Ishikawa (cell line): ENCODE measurements around the gene EVA1A.

Source experiments
- CEBPB ChIP-seq: IDR thresholded peaks from 2 replicates; pipeline ENCODE4 v1.6.1; 2012
- CREB1 ChIP-seq: IDR thresholded peaks from 2 replicates; pipeline ENCODE4 v1.6.1; 2012; ENCODE audit warnings: low read depth
- EGR1 ChIP-seq: IDR thresholded peaks from 2 replicates; pipeline ENCODE4 v1.6.1; 2012
- EP300 ChIP-seq: IDR thresholded peaks from 2 replicates; pipeline ENCODE4 v1.6.1; 2012; ENCODE audit warnings: borderline replicate concordance
- FOXM1 ChIP-seq: IDR thresholded peaks from 2 replicates; pipeline ENCODE4 v1.6.1; 2012; ENCODE audit warnings: low read depth, borderline replicate concordance
- NFIC ChIP-seq: IDR thresholded peaks from 2 replicates; pipeline ENCODE4 v1.6.1; 2012
- RAD21 ChIP-seq: IDR thresholded peaks from 2 replicates; pipeline ENCODE4 v1.6.1; 2012; ENCODE audit warnings: low read depth
- TAF1 ChIP-seq: IDR thresholded peaks from 2 replicates; pipeline ENCODE4 v1.6.1; 2012; ENCODE audit warnings: low read depth, mild to moderate bottlenecking
- TCF12 ChIP-seq: IDR thresholded peaks from 2 replicates; pipeline ENCODE4 v1.6.1; 2012; ENCODE audit warnings: low read depth
- TEAD4 ChIP-seq: IDR thresholded peaks from 2 replicates; pipeline ENCODE4 v1.6.1; 2012
- YY1 ChIP-seq: IDR thresholded peaks from 2 replicates; pipeline ENCODE4 v1.6.1; 2012; ENCODE audit warnings: low read depth
- ZBTB7A ChIP-seq: IDR thresholded peaks from 2 replicates; pipeline ENCODE4 v1.6.1; 2012; ENCODE audit warnings: low read depth
- TF ChIP-seq, protein P1 (sequence below): IDR thresholded peaks from 2 replicates; pipeline ENCODE4 v1.6.1; 2012
- TF ChIP-seq, protein P2 (sequence below): IDR thresholded peaks from 2 replicates; pipeline ENCODE4 v1.6.1; 2012; ENCODE audit warnings: low read depth, mild to moderate bottlenecking
- TF ChIP-seq, protein P3 (sequence below): IDR thresholded peaks from 2 replicates; pipeline ENCODE4 v1.6.1; 2012

The EVA1A gene

DNA sequence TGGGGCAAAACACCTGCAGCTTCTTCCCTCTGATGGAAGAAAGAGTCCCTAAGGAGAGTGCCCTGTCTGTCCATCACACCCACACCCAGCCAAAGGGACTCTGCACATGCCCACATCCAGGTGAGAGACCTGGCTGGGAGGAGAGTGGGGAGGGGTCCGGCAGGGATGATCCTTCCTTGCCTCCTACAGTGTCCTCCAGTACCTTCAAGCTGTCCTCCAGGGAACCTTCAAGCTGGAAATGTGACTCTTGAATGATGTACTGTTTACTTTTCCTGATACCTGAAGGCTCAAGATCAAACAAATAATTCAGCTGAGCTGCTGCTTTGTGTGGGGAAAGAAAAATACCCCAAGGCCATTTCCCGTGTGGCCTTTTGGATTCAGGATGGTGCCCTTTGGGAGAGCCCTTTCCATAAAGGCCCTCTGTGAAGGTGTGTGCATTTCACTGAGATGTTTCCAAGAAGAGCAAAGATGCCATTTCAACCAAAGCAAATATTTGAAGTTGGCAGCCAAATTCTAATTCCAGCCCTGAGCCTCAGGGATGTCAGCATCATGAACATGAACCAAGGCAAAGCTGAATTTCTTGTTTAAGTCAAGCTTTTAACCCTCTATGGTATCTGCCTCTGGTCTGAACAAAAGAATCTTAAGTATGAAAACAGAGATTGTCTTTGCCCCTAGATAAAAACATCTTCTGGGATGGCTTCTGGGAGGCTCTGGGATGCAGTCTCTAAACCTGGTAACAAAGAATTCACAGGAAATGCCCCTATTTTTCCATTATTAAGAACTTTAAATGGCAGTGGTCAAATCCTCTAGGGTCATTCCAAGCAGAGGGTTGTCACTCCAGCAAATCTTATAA is 11.1 kb downstream of the EVA1A start:
- TF ChIP-seq, protein P1, sequence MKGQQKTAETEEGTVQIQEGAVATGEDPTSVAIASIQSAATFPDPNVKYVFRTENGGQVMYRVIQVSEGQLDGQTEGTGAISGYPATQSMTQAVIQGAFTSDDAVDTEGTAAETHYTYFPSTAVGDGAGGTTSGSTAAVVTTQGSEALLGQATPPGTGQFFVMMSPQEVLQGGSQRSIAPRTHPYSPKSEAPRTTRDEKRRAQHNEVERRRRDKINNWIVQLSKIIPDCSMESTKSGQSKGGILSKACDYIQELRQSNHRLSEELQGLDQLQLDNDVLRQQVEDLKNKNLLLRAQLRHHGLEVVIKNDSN: no peak
- no peak for TF ChIP-seq YY1
- no peak for TF ChIP-seq EP300
- TF ChIP-seq TEAD4: no peak
- no peak for TF ChIP-seq CREB1
- no peak for TF ChIP-seq ZBTB7A
- TF ChIP-seq, protein P2, sequence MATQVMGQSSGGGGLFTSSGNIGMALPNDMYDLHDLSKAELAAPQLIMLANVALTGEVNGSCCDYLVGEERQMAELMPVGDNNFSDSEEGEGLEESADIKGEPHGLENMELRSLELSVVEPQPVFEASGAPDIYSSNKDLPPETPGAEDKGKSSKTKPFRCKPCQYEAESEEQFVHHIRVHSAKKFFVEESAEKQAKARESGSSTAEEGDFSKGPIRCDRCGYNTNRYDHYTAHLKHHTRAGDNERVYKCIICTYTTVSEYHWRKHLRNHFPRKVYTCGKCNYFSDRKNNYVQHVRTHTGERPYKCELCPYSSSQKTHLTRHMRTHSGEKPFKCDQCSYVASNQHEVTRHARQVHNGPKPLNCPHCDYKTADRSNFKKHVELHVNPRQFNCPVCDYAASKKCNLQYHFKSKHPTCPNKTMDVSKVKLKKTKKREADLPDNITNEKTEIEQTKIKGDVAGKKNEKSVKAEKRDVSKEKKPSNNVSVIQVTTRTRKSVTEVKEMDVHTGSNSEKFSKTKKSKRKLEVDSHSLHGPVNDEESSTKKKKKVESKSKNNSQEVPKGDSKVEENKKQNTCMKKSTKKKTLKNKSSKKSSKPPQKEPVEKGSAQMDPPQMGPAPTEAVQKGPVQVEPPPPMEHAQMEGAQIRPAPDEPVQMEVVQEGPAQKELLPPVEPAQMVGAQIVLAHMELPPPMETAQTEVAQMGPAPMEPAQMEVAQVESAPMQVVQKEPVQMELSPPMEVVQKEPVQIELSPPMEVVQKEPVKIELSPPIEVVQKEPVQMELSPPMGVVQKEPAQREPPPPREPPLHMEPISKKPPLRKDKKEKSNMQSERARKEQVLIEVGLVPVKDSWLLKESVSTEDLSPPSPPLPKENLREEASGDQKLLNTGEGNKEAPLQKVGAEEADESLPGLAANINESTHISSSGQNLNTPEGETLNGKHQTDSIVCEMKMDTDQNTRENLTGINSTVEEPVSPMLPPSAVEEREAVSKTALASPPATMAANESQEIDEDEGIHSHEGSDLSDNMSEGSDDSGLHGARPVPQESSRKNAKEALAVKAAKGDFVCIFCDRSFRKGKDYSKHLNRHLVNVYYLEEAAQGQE: no peak
- no peak for TF ChIP-seq FOXM1
- TF ChIP-seq, protein P3, sequence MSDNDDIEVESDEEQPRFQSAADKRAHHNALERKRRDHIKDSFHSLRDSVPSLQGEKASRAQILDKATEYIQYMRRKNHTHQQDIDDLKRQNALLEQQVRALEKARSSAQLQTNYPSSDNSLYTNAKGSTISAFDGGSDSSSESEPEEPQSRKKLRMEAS: no peak

- TF ChIP-seq EGR1: no peak
- TF ChIP-seq TEAD4: no peak
- TF ChIP-seq TAF1: no peak
- TF ChIP-seq, protein P1: no peak
- TF ChIP-seq NFIC: peak; percentile 66
- TF ChIP-seq RAD21: no peak
- TF ChIP-seq, protein P3: no peak
- TF ChIP-seq FOXM1: no peak
Observed at GRCh38 chr2:75548036-75548573, 12.6 kb downstream of the EVA1A start.

- no peak for TF ChIP-seq TCF12
- no peak for TF ChIP-seq NFIC
- no peak for TF ChIP-seq ZBTB7A
- no peak for TF ChIP-seq RAD21
Observed at GRCh38 chr2:75547345-75548035, 13.2 kb downstream of the EVA1A start.

- TF ChIP-seq TAF1: no peak
- no peak for TF ChIP-seq NFIC
- TF ChIP-seq, protein P1: no peak
- no peak for TF ChIP-seq CEBPB
- TF ChIP-seq RAD21: no peak
- no peak for TF ChIP-seq EP300
- TF ChIP-seq TEAD4: no peak
- TF ChIP-seq FOXM1: no peak
- no peak for TF ChIP-seq EGR1
- TF ChIP-seq, protein P2: no peak
- TF ChIP-seq ZBTB7A: no peak
- no peak for TF ChIP-seq TCF12
- TF ChIP-seq, protein P3: no peak
- TF ChIP-seq CREB1: no peak
Observed at GRCh38 chr2:75545922-75546321, 14.8 kb downstream of the EVA1A start.

DNA sequence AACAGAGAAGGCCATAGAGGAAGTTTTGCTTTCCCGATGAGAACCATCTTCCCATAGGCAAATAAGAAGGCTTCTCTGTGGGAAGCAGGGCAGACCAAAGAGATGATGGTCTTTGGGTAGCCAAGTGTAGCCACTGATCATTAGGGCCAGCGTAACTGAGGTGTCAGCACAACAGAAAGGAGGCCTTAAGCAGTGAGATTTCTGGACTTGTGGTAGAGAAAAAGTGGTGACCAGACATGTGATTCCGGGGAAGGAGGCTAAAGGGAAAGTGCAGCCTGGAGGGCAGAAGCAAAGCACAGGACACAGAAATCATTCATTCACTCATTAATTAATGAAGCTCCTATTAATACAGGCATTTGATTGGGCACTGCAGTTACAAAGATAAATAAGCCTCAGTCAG is 15.4 kb downstream of the EVA1A start:
- TF ChIP-seq EP300 (no peak), TEAD4 (no peak), FOXM1 (no peak), RAD21 (no peak), CREB1 (no peak), CEBPB (no peak), ZBTB7A (no peak), EGR1 (no peak)
- TF ChIP-seq, protein P3: no peak
